Suprapubic skin (tissue), 4 donors: Measurements from ENCODE around the gene ZDHHC14. TPM values are rescaled to one million over a fixed set of nuclear protein-coding genes. Genes with fewer than 3 reads are reported as not detected.
"Not testable (repeated sequence)": the region's sequence is repeated elsewhere in the genome, so short reads cannot be mapped to it uniquely, and the experiment has no call there.

Experiments
- DNase-seq, 2 donors: peaks; one replicate each; pipeline ENCODE4 v3.0.0-alpha.2; 2019; ENCODE audit warnings: low spot score in 2 of 2
- H3K27ac ChIP-seq: fragments of 200-600 bp; sonication (generic); one replicate; pipeline ENCODE4 v1.5.1; 2019
- H3K27me3 ChIP-seq: fragments of 200-600 bp; sonication (generic); one replicate; pipeline ENCODE4 v1.5.1; 2019
- H3K36me3 ChIP-seq: fragments of 200-600 bp; sonication (generic); one replicate; pipeline ENCODE4 v1.5.1; 2019
- H3K4me1 ChIP-seq: fragments of 200-600 bp; sonication (generic); one replicate; pipeline ENCODE4 v1.5.1; 2019
- H3K4me3 ChIP-seq: fragments of 200-600 bp; sonication (generic); one replicate; pipeline ENCODE4 v1.5.1; 2019; ENCODE audit warnings: mild to moderate bottlenecking
- H3K9me3 ChIP-seq: fragments of 200-600 bp; sonication (generic); one replicate; pipeline ENCODE4 v1.5.1; 2019
- CTCF ChIP-seq, 2 donors: fragments of 200-600 bp in 1 of 2; fragments of 450-650 bp in 1 of 2; sonication (generic) in 1 of 2; IDR thresholded peaks; one replicate each; pipeline ENCODE4 v1.5.1; 2016 to 2019; ENCODE audit warnings: antibody characterized with exemption in 2 of 2, mild to moderate bottlenecking in 1 of 2, moderate library complexity in 1 of 2
- EP300 ChIP-seq: sonication (generic); formaldehyde crosslinking; IDR thresholded peaks from one replicate; pipeline ENCODE4 v1.6.1; 2017; ENCODE audit warnings: antibody characterized with exemption
- POLR2A ChIP-seq, 2 donors: fragments of 450-650 bp; IDR thresholded peaks; one replicate each; pipeline ENCODE4 v1.6.1; 2017; ENCODE audit warnings: antibody characterized with exemption in 2 of 2, mild to moderate bottlenecking in 2 of 2, moderate library complexity in 2 of 2
- POLR2AphosphoS5 ChIP-seq, 3 donors: sonication (generic); formaldehyde crosslinking; IDR thresholded peaks; one replicate each; pipeline ENCODE4 v1.6.1; 2017; ENCODE audit warnings: antibody characterized with exemption in 3 of 3
- WGBS: methylation state at CpG from one replicate; pipeline ENCODE4 v1.1.5; 2018; 5-methylcytosine and 5-hydroxymethylcytosine counted together
- total RNA-seq, 4 donors: library from RNA; depleted of rRNA; stranded (reverse); fragments of >200 nt; gene quantifications; one replicate each; pipeline ENCODE4 v1.1.0, GENCODE V29; 2016

ZDHHC14 gene
- total RNA-seq, 4 donors from 2014 or later: 4.3 to 9.9 (median 7.7) TPM

GRCh38 chr6:157570752-157571151 lies 189.8 kb downstream of the ZDHHC14 start:
- Histone ChIP-seq H3K9me3 (no peaks in the 10 kb centered on the region), H3K36me3 (no peaks in the 10 kb centered on the region), H3K4me1 (no peaks in the 10 kb centered on the region), H3K27ac (no peak overlapping the region), H3K27me3 (no peaks in the 10 kb centered on the region), H3K4me3 (no peak overlapping the region)
- no peak for TF ChIP-seq POLR2A (IDR thresholded peaks at IDR 0.05)
- TF ChIP-seq CTCF (IDR thresholded peaks at IDR 0.05): no peak
- no peak for TF ChIP-seq EP300
- TF ChIP-seq POLR2AphosphoS5 (IDR thresholded peaks at IDR 0.05): no peak
- DNase-seq: no peak

DNA sequence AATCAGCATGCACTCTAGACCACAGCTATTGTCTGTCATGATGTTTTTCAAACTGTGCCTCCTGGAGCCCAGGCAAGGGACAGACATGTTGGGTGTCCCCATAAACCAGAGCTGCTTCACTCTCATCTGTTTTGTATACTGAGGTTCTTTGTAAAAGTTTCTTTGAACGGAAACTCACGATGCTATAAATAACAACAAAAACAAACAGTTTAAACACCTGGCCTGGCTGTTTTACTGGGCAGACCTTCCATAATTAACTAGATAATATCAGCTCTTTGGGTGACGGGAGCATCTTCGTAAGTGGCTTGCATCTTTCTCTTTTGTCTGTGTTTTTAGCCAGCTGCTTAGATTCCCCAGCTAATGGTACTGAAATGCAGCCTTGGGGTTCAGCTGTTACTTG lies 190.3 kb downstream of the ZDHHC14 start:
- Histone ChIP-seq H3K4me3 (no peak overlapping the region), H3K36me3 (no peaks in the 10 kb centered on the region), H3K27ac (no peak overlapping the region), H3K9me3 (no peaks in the 10 kb centered on the region), H3K4me1 (no peaks in the 10 kb centered on the region), H3K27me3 (no peaks in the 10 kb centered on the region)
- WGBS: 62% methylated on average over 4 of the region's 4 CpGs
- no peak for DNase-seq
- no peak for TF ChIP-seq POLR2A (IDR thresholded peaks at IDR 0.05)
- TF ChIP-seq POLR2AphosphoS5 (IDR thresholded peaks at IDR 0.05): no peak
- no peak for TF ChIP-seq CTCF (IDR thresholded peaks at IDR 0.05)
- no peak for TF ChIP-seq EP300

- WGBS: 70% methylated on average over 5 of the region's 5 CpGs
- H3K4me3 ChIP-seq: no peak overlapping the region
- TF ChIP-seq POLR2A (IDR thresholded peaks at IDR 0.05) (no peak), EP300 (no peak), CTCF (IDR thresholded peaks at IDR 0.05) (no peak), POLR2AphosphoS5 (IDR thresholded peaks at IDR 0.05) (no peak)
- no peaks in the 10 kb centered on the region for H3K9me3 ChIP-seq
- DNase-seq: no peak
- H3K36me3 ChIP-seq: no peaks in the 10 kb centered on the region
- H3K27ac ChIP-seq: no peak overlapping the region
- H3K27me3 ChIP-seq: no peaks in the 10 kb centered on the region
- no peaks in the 10 kb centered on the region for H3K4me1 ChIP-seq
Observed at GRCh38 chr6:157571950-157572349, 191.0 kb downstream of the ZDHHC14 start.

- DNase-seq: no peak
- Histone ChIP-seq H3K36me3 (no peaks in the 10 kb centered on the region), H3K4me3 (no peak overlapping the region), H3K27ac (no peak overlapping the region), H3K9me3 (no peaks in the 10 kb centered on the region), H3K27me3 (no peaks in the 10 kb centered on the region), H3K4me1 (peaks cover 5% of the 10 kb centered on the region)
- no peak for TF ChIP-seq POLR2A (IDR thresholded peaks at IDR 0.05)
- no peak for TF ChIP-seq CTCF (IDR thresholded peaks at IDR 0.05)
- TF ChIP-seq EP300: no peak
- TF ChIP-seq POLR2AphosphoS5 (IDR thresholded peaks at IDR 0.05): no peak
- WGBS: 81% methylated on average over 5 of the region's 5 CpGs
Observed at GRCh38 chr6:157574851-157575424, 193.9 kb downstream of the ZDHHC14 start.

- DNase-seq: no peak
- Histone ChIP-seq H3K4me1 (peaks cover 10% of the 10 kb centered on the region), H3K36me3 (no peaks in the 10 kb centered on the region), H3K9me3 (no peaks in the 10 kb centered on the region), H3K27me3 (no peaks in the 10 kb centered on the region), H3K27ac (no peak overlapping the region), H3K4me3 (no peak overlapping the region)
- TF ChIP-seq POLR2A (IDR thresholded peaks at IDR 0.05): no peak
- TF ChIP-seq CTCF (IDR thresholded peaks at IDR 0.05): no peak
- TF ChIP-seq POLR2AphosphoS5 (IDR thresholded peaks at IDR 0.05): no peak
- TF ChIP-seq EP300: no peak
- WGBS: 90% methylated on average over 9 of the region's 9 CpGs
Observed at GRCh38 chr6:157575436-157576145, 194.6 kb downstream of the ZDHHC14 start.

- H3K27ac ChIP-seq, H3K4me1 ChIP-seq, H3K4me3 ChIP-seq, DNase-seq, H3K27me3 ChIP-seq, H3K9me3 ChIP-seq, H3K36me3 ChIP-seq: not testable (repeated sequence)
Observed at GRCh38 chr6:157576991-157577390, 196.0 kb downstream of the ZDHHC14 start.

GRCh38 chr6:157578527-157578926 lies 197.5 kb downstream of the ZDHHC14 start:
- H3K27ac ChIP-seq, H3K4me3 ChIP-seq, H3K27me3 ChIP-seq, DNase-seq, H3K9me3 ChIP-seq, H3K36me3 ChIP-seq, H3K4me1 ChIP-seq: not testable (repeated sequence)
- 91% methylated on average over 2 of the region's 2 CpGs for WGBS
